ENCODE measurements around the gene HSD3B7. TPM values are rescaled to one million over a fixed set of nuclear protein-coding genes. Genes with fewer than 3 reads are reported as not detected.
"Not testable (repeated sequence)": the region's sequence is repeated elsewhere in the genome, so short reads cannot be mapped to it uniquely, and the experiment has no call there.

Gene HSD3B7
- total RNA-seq, 1 donor from 2014 or later, result 26.0 TPM

DNA sequence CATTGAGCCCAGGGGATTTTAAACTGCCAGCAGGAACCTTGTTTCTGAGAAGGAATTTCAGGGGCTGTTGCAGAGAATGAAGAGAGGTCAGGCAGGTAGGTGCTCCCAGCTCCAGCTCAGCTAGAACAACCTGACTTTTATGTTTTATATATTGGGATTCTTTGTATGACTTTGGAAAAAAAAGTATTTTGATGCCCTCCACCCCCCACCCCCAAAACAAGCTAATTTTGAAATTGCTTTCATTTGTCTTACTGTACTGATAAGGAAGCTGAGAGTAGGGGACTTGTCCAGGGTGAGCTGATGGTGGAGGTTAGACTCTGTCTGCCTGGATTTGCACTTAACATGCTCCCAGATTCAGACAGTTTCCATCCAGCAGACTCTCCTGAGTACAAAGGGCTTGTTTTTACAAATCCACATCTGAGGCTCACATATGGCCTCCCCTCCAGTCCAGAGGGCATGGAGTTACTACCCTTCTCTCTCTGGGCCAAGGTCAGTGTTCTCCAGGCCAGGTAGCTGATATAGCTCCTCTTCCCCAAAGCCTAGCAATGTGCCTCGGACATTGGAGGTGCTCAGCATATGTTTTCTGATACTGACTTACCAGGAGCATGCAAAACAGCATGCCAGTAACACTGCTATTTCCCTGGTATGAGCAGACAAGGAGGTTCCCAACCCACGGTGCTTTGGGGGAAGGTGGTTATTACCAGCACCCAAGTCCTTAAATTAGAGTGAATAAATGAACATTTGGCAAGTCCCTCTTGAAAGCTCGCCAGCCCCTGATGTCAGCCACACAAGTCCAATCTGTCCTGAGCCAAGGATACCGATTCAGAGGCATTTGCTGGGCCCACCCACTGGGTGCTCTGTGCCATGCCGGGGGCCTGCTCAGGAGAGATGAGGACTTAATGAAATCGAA lies 14.1 kb downstream of the HSD3B7 start:
- DNase-seq (ENCODE audit: low read depth in 2 of 2), result no peak

DNA sequence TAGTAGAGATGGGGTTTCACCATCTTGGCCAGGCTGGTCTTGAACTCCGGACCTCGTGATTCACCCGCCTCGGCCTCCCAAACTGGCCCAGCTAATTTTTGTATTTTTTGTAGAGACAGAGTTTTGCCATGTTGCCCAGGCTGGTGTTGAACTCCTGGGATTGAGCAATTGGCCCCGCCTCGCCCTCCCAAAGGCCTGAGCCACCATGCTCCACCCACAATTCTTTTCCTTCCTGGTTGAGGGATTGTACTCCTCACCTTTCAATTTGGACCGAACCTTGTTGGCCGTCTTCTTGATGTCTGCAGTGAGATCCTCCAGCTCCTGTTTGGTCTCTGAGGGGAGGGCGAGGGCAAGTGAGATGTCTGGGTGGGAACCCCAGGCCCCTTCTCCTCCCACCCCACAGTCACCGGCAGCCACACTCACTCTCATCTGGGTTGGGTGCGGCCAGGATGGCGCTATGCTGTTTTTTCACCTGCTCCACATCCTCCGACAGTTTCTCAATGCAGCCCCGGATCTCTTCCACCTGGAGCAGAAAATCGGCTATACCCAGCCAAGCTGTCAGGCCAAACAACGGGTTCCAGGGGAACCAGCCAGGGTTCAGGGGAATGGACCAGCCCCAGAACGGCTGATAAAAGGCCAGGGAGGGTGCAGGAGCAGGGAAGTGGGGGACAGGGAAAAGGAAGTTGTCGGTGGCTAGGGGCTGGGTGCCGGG lies 15.8 kb downstream of the HSD3B7 start:
- DNase-seq (ENCODE audit: low read depth in 2 of 2), result no peak

DNA sequence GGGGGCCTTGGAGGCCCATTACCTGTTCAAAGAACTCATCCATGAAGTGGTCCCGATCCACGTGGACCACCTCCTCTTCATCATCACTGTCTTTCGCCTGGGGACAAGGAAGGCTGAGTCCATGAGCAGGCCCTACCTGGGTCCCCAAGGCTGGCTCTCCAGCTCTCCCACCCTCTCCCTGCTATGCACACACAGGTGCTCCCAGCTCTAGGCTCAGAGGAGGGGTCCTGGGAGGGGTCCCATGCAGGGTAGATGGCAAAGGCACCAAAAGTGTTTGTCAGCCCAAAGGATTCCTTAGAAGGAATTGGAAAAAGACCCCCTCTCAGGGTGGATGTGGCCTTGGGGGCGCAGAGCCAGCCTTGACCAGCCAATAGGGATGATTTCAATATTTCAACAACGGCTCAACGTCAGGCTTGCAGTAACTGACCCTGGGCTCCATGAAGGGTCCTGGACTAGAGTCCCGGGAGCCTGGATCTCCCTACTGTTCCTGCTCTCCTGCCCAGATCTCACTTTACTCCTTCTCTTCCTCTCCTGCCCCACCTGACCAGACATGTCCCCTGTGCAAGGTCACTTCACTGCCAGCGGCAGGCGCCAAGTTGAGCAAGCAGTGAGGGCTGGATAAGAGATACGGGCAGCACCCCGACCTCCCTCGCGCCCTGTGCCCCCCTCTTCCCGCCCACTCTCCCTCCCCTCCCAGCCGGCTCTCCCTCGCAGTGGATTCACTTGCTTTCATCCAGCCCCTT lies 16.7 kb downstream of the HSD3B7 start:
- no peak for DNase-seq (ENCODE audit: low read depth in 2 of 2)

DNA sequence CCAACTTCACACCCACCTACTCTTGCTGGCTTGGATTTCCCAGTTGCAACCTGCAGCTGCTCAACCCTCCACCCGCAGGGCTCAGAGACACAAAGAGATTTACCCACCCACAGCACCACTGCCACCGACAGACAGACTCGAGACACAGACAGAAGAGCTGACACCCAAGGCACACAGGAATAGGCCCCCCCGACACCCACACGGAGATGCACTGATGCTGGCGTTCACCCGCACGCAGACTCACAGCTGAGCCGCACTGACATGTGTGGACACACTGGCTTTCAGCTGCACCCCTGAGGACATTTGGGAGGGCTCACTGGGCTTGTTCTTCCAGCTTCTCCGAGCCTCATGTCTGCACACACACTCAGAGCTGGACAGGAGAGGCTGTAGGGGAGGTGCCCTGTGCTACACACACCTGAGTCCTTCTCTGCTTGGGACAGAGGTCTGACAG lies 17.3 kb downstream of the HSD3B7 start:
- DNase-seq (ENCODE audit: low read depth in 2 of 2), result no peak

- DNase-seq (ENCODE audit: low read depth in 2 of 2), result no peak
These were observed 17.9 kb downstream of the HSD3B7 start for GRCh38 chr16:31002862-31003341.

DNA sequence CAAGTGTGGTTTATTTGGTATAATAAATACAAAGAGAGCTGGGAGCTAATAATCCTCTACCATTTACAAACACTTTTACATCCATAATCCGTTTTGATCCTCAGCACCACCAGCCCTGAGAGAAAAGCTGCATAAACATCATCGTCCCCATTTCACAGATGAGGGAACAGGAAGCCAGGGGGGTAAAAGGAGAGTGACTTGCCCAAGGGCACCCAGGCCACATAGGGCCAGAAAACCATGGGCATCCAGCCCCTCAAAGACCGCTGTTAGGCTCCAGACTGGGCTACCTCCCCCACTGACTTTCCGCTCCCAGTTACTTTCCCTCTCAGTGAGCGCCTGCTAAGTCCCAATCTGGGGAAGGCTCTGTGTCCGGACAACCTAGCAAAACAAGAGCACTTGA lies 18.7 kb downstream of the HSD3B7 start:
- DNase-seq (ENCODE audit: low read depth in 2 of 2), result no peak

DNA sequence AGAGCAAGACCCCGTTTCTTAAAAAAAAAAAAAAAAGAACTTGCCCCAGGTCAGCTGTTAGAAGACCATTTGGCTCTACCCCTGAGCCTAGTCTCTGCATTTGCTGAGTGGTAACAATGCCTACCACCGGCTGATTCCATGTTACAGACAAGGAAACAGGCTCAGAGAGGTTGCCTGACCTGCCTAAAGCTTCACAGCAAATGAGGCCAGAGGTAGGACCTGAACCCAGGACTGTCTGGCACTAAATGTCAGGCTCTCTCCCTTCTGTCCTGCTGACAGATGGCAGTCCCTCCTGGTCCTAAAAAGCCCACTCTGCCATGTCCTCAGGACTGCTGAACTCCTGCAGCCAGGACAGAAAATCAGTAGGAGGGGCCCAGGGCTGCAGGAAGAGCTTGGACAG lies 19.7 kb downstream of the HSD3B7 start:
- no peak for DNase-seq (ENCODE audit: low read depth in 2 of 2)

DNA sequence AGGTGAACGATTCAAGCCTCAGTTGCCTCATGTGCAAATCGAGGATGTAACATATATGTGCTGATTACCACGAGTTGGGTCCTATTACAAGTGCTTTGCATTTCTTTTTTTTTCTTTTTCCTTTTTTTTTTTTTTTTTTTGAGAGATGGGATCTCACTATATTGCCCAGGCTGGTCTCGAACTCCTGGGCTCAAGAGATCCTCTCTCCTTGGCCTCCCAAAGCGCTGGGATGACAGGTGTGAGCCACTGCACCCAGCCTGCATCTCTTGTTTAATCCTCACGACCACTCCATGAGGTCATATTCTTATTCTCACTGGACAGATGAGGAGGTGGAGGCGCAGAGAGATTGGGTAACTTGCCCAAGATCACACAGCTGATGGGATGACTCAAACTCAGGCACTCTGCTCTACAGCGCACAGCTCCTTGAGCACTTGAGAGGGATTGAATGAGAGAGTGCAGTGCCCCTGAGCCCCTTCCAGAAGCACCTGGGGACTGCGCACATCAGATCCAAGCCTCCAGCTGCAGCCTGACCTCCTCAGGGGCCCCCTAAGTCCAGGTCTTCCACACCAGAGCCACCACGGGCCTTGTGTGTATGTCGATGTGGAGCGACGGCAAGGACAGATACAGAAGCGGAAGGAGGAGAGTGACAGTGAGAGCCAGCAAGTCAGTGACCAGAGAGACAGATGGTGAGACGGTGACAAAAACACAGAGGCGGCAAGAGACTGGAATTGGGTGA lies 20.5 kb downstream of the HSD3B7 start:
- no peak for DNase-seq (ENCODE audit: low read depth in 2 of 2)

DNA sequence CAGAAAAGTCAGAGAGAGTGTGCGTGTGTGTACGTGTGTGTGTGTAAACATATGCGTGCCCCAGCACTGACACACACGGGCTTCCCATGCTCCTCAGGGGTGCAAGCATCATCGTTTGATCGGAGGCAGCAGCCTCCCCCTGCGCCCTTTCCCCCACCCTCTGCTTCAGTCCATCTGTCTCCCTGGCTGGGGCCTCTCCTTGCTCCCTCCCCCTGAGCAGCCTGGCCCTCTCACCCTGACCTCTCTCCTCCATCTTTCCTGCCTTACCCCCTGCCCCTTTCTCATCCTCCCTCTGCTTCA lies 21.0 kb downstream of the HSD3B7 start:
- DNase-seq (ENCODE audit: low read depth in 2 of 2), result no peak

- no peak for DNase-seq (ENCODE audit: low read depth in 2 of 2)
These were observed 21.6 kb downstream of the HSD3B7 start for GRCh38 chr16:31006589-31006988.

GRCh38 chr16:31007684-31008083 lies 22.7 kb downstream of the HSD3B7 start:
- DNase-seq (ENCODE audit: low read depth in 2 of 2), result no peak

DNA sequence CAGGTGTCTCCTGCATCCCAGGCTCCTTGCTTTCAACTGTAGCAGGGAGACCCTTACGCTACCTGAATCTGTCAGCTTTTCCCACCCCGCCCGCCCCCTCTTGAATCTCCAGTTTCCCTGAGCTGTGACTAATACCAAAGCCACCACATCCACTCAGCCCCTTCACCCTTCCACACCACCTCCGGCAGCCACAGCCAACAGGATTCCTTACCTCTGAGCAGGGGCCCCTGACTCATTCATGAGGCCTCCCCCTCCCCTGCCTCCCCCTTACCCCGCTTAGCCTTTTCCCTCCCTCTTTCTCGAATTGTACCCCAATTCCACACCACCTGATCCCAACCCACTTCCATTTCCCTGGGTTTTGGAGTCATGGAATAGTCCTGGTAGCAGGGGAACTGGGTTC lies 23.1 kb downstream of the HSD3B7 start:
- no peak for DNase-seq (ENCODE audit: low read depth in 2 of 2)

DNA sequence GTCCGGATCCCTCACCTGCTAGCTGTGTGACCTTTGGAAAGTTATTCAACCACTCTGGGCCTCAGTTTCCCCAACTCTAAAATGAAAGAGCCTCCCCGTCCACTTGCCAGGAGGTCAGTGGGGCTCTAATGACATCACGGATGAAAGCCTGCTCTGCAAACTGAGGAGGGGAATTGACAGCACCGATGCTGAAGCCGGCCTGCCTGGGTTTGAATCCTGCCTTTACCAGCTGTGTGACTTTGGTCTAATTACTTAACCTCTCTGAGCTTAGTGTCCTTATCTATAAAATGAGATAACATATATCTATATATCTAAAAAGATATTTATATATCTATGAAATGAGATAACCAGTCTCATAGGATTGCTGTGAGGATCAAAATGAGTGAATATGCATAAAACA lies 23.5 kb downstream of the HSD3B7 start:
- DNase-seq (ENCODE audit: low read depth in 2 of 2), result no peak

GRCh38 chr16:31009120-31009519 lies 24.1 kb downstream of the HSD3B7 start:
- no peak for DNase-seq (ENCODE audit: low read depth in 2 of 2)

DNA sequence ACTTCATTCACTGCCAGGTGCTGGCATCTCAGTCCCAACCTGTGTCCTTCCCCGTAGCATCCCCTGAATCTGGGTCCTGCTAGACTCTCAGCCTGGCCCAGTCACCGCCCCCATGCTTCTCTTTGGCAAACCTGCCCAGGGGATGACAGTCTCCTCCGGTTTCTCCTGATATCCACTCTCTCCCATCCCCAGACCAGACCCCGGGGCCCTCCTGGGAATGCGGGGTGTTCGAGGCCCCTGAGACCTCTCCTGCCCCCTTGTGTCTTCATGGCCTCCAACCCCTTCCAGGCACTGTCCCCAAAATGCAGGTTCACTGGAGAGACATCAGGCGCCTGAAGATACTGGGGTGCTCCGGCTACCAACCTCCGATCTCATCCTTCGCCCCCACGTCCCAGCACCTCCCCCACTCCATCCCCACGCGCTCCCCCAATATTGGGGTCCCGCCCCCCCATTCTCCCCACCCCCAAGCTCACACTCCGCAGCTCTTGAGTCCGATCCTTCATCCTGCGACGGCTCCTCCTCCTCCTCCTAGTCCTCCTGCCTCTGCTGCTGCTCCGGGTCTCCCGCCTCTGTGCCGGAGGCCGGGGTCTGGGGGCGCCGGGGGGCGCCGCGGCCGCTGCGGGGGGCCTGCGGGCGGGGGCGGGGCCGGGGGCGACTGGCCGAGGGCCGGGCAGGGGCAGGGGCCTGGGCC lies 25.0 kb downstream of the HSD3B7 start:
- no peak for DNase-seq (ENCODE audit: low read depth in 2 of 2)

DNA sequence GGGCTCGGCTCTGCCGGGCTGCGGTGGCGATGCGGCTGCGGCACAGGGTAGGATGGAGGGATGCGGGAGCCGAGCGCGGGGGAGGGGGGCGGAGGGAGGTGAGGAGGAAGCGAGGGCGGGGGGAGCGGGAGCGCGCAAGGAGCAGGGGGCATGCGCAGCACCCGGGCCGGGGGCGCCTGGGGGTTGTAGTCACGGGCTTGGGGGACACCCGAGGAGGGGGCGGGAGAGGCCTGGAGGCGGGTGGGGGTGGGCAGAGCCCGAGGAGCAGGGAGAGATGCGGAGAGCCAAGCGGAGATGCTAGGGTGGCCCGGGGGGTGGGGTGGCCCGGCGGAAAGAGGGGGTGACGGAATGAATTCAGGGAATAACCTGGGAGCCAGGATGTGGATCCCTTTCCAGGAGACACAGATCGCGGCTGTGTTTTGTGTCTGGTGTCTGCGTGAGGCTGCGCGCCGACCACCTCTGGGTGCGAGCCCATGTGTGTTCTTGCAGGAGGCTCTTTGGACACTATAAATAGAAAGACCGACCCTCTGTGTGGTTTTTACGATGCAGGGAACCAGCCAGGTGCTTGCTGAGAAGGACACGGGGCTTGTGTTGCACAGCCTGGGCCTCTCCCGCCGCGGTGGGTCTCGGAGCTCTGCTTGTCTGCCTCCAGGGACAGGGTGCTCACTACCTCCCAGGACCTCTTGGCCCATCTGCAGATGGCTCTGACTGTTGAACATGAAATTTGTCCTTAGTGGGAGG lies 25.7 kb downstream of the HSD3B7 start, which contains the start of gene STX1B:
STX1B (minus strand) TSS at position 54 of the 741 bp plus-strand sequence. CDS start 242 bp downstream, outside the sequence.
- DNase-seq (ENCODE audit: low read depth in 2 of 2), result no peak

- DNase-seq (ENCODE audit: low read depth in 2 of 2), result not testable (repeated sequence)
These were observed 26.8 kb downstream of the HSD3B7 start for GRCh38 chr16:31011815-31012214.

- DNase-seq (ENCODE audit: low read depth in 2 of 2), result not testable (repeated sequence)
These were observed 28.3 kb downstream of the HSD3B7 start for GRCh38 chr16:31013292-31013691.

DNA sequence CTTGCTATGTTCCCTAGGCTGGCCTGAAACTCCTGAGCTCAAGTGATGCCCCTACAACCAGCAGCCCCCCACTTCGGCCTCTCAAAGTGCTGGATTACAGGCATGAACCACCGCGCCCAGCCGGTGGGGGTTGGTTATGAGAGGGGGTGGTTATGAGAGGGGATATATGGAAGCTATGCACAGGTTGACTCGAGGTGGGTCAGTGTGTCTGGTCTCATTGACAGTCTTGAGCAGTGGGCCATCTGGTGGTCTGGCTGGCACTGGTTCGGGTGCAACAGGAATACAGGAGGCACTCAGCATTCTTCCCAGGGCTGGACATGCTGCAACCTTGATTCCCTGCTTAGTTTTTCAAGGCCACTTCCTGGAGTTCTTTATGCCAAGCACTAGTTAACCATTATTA lies 31.0 kb downstream of the HSD3B7 start:
- peak in 1 of 2 donors; percentile 11 for DNase-seq (ENCODE audit: low read depth in 2 of 2)

DNA sequence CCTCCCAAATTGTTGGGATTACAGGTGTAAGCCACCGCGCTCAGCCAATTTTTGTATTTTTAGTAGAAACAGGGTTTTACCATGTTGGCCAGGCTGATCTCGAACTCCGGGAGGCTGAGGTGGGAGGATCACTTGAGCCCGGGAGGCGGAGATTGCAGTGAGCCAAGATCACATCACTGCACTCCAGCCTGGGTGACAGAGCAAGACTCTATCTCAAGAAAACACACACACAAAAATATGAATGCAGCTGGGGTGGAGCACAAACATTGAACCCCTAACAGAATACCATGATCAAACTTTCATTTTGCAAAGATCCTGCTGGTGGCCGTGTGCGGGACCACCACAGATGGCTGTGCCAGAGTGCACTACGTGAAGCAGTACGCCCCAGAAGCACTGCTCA lies 32.7 kb downstream of the HSD3B7 start:
- DNase-seq (ENCODE audit: low read depth in 2 of 2), result not testable (repeated sequence)

Measured in lung microvascular endothelial cell (primary cell).